Cortex of kidney (tissue), 1 donor: ENCODE measurements around the gene VILL.
"Not testable (repeated sequence)": the region's sequence is repeated elsewhere in the genome, so short reads cannot be mapped to it uniquely, and the experiment has no call there.

Experiments
- DNase-seq: peaks from one replicate; lab custom pipeline; 2025; lab: John Stamatoyannopoulos, UW

The VILL gene

GRCh38 chr3:38017445-38018295 is 27.1 kb downstream of the VILL start:
- no peak for DNase-seq

- DNase-seq, result no peak
Observed at GRCh38 chr3:38018296-38019266, 28.0 kb downstream of the VILL start.

GRCh38 chr3:38019658-38020341 is 29.2 kb downstream of the VILL start:
- no peak for DNase-seq

- no peak for DNase-seq
Observed at GRCh38 chr3:38020342-38020726, 29.7 kb downstream of the VILL start.

GRCh38 chr3:38021196-38021595 is 30.6 kb downstream of the VILL start:
- DNase-seq, result no peak

- DNase-seq, result no peak
Observed at GRCh38 chr3:38022301-38022700, 31.7 kb downstream of the VILL start.

GRCh38 chr3:38022896-38023709 is 32.5 kb downstream of the VILL start:
- no peak for DNase-seq

- DNase-seq, result no peak
Observed at GRCh38 chr3:38026856-38027255, 36.3 kb downstream of the VILL start.

GRCh38 chr3:38027466-38028465 is 37.2 kb downstream of the VILL start:
- no peak for DNase-seq

- no peak for DNase-seq
Observed at GRCh38 chr3:38028621-38029361, 38.2 kb downstream of the VILL start.

GRCh38 chr3:38029400-38030125 is 39.0 kb downstream of the VILL start, which contains the start of gene PLCD1:
TSS of gene PLCD1 (minus strand) at chr3:38029642. CDS start at chr3:38029539, 103 bp downstream.
- no peak for DNase-seq

GRCh38 chr3:38030126-38031021 is 39.8 kb downstream of the VILL start:
- no peak for DNase-seq

GRCh38 chr3:38031022-38031994 is 40.7 kb downstream of the VILL start:
- no peak for DNase-seq

- no peak for DNase-seq
Observed at GRCh38 chr3:38032328-38032865, 41.8 kb downstream of the VILL start.

GRCh38 chr3:38033586-38033985 is 43.0 kb downstream of the VILL start:
- DNase-seq, result not testable (repeated sequence)

- not testable (repeated sequence) for DNase-seq
Observed at GRCh38 chr3:38034335-38034734, 43.7 kb downstream of the VILL start.
